Measurements from ENCODE around the gene FAM47E.

GRCh38 chr4:76272582-76272981, 21.1 kb downstream of the FAM47E start:
- TF ChIP-seq NR3C1 (CRISPR knock-in tag; IDR thresholded peaks at IDR 0.05) (no peak), RCOR1 (IDR thresholded peaks at IDR 0.05; ENCODE audit: borderline replicate concordance in 1 of 2, low read depth in 2 of 2, low read length in 2 of 2) (no peak), CBX1 (IDR thresholded peaks at IDR 0.05; ENCODE audit: low read depth) (no peak), MLX (CRISPR knock-in tag; conservative IDR thresholded peaks at IDR 0.05) (no peak), JUN (IDR thresholded peaks at IDR 0.05; ENCODE audit: borderline replicate concordance, low read depth, low read length) (no peak), JUN (CRISPR knock-in tag; IDR thresholded peaks at IDR 0.05; ENCODE audit: borderline replicate concordance) (no peak), CTCF (IDR thresholded peaks at IDR 0.05 in 2 of 3, conservative IDR thresholded peaks at IDR 0.05 in 1 of 3; ENCODE audit: insufficient read depth in 2 of 3, low read depth in 1 of 3, low read length in 3 of 3) (no peak), ZBTB26 (CRISPR knock-in tag; IDR thresholded peaks at IDR 0.05) (no peak)
